T-helper 9 cell (primary cell): ENCODE data around the gene HS1BP3.

ENCODE experiments used
- DNase-seq: peaks from one replicate; pipeline ENCODE4 v3.0.0-alpha.2; 2020

The HS1BP3 gene

DNA sequence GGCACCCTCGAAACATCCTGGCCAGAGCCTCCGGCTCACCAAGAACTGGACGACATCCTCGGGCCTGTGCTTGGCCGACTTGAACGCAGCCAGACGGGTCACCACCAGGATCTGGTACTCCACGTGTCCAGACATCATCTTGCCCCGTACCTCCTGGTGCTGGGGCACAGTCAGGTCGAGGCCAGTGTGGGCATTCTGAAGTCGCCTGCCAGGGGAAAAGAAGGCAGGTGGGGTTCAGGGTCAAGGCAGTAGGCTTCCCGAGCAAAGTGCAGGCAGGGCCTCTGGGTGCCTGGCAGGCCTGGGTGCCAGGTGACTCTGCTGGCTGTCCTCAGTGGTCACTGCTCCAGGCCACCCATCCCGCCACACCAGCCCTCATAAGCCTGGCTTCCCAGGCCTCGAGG lies 5.6 kb downstream of the HS1BP3 start:
- DNase-seq: no peak

DNA sequence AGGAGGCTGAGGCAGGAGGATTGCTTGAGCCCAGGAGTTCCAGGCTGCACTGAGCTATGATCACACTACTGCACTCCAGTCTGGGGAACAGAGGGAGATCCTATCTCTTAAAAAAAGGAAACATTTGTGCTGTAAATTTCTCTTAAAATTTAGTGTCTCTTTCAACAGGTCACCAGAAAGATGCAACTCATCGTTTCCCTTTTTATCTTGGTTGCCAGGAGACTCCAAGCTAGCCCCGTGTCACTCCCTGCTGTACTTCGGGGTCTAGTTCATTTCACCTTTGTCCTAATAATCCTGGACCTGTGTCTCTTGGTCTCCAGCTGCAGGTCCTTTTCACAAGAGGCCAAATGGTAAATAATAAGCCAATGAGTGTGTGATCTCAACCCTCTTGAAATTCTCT lies 7.1 kb downstream of the HS1BP3 start:
- DNase-seq: no peak

DNA sequence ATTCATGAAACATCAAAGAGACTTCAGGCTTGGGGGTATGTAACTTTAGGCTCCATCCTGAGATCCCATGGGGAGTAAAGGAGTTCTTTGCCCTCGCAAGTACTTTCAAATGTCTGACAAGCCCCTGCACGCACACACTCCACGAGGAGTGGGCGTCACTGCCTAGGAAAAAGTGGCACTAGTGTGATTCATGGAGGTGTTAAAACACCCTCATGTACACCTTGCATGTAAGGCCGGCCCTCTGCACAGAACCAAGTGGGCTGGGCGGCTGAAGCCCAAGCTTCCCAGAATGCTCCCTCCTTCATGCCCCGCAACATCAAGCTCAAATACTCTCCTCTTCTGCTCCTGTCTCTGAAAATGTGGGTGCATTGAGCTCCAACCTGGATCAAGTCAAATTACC lies 7.8 kb downstream of the HS1BP3 start:
- DNase-seq: no peak

DNA sequence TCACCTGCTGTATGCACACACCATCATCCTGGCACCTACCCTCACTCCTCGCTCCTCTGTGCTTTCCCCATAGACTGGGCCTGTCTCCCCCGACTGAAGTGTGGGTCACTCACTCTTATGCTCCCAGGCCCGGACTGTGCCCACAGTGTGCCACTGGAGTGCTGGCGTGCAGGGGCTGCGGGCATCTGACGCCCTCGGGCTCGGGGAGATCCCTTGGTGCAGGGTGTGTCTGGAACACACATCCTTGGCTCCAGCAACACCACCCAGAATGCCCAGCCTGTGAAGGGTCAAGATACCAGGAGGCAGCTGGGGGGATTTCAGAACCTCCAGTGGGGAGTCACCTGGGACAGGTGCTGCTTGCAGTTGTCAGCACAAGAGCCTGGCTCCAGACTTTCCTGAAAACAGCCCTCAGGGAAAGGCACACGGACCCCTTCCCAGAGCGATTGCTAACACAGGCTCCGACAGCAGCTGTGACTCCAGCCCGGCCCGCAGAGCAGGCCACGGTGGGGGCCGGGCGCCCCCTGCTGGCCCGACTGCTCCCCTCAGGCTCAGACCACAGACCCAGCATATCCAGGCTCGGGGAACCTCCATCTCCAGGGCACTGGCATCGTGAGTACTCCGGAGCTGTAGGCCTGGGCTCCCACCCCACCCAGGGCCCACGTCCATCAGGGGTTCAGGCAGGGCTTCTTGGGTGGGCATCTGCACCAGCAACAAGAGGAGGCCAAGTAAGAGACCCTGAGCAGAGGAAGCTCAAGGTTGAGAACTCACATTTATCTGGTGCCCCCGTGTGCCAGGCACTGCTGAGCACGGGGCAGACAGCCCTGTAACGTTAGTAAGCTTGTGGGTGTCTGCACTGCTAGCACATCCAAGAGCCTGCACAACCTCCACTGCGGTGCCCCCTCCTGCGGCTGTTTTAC lies 8.6 kb downstream of the HS1BP3 start:
- DNase-seq: peak; percentile 68

DNA sequence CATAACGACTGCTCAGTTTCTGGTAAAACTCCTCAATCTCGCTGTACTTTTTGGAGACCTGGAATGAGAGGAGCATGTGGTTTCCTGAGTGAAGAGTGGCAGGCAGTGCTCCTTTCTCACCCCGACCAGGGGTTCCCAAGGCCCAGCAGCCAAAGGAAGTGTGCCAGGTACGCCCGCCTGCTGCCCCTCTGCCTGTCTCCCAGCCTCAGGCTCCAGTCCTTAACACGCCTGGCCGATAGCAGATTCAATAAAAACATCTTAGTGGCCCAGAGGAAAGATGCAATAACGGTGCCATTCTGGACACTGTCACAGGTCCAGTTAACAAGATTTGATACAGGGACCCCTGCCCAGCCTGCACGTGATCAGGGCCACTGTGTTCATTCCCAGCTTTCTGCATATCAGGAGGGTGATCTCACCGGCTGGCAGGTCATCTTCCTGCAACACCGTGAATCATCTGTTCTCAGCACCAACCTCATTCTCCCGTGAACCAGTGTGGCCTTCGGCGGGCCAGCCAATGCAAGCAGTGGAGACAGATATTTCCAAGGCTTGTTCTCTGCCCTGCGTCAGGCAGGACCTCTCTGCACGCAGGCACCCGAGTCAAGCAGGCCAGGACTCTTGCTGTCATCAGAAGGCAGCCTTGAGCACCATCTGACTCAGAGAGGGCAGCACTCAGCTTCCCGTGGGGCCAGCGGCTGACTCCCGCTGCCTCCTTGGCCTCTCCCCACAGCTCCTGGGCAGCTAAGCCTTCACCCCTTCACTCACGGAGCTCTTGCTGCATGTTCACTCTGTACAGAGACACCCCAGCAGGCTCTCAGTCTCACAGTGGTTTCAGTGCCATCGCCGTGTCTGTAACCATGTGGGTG lies 9.5 kb downstream of the HS1BP3 start:
- DNase-seq: no peak

DNA sequence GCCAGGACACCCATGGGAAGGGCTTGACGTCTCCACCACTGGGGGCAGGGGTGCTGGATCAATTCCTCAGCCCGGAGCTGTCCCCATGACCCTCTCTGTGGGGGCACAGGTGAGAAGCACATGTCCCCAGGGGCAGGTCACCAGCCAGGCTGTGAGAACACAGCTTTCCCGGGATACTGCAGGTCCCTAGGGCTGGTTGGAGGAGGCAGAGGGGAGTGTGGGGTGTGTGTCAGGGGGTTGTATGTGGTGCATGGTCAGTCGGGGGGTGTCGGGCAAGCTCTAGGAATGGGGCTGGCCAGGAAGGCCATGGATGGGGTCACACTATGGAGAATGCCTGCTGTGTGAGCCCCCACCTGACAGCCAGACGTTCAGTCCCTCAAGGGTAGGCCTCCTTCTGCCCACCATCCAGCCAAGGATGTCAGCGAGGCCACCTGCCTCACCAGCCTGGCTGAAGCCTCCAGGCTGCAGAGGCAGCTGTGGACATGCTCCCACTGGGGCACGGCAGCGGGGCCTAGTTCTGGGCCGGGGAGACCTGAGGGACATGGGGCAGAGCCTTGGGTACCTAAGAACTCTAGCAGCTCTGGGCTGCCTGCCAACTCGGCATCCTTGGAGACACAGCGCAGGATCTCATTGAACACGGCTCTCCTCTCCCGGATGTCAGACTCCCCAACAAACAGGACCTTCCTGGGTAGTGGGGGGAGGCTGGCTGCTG lies 10.3 kb downstream of the HS1BP3 start:
- no peak for DNase-seq

DNA sequence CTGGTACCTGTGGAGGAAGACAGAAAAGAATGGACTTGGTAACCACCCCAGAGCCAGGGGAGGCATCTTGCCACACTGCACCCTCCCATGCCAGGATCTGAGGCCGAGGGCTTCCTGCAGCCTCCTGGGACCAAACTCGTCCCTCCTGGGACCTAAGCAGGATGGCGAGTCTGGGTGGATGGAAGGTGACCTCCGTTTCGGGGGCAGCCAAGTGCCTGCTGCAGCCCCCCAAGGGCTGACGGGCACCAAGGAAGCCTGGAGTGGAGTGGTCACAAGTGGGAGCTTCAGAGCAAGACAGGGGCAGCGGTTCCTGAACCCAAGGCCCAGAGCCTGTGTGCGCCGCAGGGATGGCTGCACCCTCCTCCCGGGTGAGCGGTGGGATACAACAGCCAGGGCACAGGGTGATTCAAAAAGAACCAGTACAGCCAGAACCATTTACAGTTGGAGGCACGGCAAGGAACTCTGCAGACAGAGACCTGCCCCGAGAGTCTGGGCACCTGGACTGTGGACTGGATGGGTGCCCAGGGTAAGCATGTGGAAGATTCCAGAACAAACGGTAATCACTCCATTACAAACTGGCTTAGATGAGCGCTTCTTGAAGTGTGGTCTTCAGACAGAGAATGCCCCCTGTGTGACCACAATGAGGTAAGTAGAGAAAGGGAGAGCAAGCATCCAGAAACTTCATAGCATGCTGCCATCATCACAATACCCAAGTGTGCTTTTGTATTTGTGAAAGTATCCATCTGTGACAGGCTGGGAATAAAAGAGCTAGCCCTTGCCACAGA lies 12.1 kb downstream of the HS1BP3 start:
- no peak for DNase-seq

DNA sequence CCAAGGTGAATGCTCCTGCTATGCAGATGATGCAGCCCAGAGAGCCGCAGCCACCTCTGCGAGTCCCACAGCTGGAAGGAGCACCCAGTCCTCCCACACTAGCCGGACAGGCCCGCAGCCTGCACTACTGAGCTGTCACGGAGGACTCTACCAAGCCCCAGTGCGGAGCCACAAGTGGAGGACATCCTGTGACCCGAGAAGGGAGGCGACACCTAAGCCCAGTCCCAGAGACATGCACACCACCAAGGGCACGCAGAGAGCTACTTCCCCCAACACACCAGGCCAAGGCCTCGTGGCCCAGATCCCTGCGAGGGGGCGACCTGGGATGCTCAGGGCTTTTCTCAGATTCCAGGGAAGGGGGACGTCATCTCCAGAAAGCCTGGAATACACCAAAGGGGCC lies 12.9 kb downstream of the HS1BP3 start:
- no peak for DNase-seq

DNA sequence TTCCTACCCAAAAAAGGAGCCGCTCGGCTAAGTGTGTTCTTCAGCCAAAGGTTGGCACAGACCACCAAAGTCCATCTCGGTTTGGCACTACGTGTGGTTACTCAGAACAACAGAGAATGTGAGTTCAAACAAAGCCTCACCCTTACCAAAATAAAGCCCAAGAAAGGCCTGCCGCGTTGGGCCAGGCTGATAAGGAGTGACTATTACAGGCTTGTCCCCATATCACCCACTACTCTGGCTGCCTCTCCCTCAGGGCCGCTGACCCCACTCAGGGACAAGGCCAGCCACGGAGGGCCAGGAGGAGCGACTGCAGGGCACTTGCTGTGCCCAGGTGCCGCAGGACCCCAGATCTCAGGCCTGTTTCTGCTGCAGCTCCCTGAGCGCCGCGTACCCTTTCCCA lies 13.8 kb downstream of the HS1BP3 start:
- no peak for DNase-seq

DNA sequence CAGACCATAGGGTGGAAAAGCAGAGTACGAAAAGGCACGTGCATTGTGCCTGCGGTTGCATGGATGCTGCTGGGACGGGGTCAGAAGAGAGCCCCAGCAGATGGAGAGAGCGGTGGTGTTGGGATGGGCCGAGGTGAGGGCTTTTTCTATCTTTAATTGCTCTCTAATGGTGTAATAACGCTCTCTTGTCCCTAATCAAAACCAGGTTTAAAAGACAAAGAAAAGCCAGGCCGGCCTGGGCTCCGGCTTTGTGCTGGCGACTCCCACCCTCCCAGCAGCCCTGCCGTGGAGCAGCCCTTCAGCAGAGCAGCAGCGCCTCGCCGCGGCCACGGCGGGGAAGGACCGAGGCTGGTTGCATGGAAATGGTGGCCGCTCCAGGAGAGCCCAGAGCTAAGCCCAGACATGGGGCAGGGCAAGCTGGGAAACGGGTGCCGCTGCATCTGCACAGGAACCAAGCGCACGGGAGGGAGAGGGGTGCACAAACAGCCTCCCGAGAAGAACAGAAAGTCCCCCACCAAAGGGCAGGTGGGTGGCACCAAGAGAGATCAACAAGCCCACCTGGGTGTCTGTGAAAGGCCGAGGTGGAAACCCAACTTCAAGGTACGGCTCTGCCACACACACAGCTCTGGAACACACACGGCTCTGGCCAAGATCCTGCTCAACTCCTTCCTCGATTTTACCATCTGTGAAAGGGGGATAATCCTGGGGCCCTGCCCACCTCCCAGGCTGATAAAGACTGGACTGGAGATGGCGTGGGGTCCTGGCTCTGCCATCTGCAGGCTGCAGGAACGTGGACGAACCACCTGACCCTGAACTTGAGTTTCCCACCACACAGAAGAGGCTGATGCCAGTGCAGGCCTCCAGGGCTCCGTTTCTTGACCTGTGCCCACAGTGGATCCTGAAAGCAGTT lies 15.0 kb downstream of the HS1BP3 start:
- DNase-seq: no peak

DNA sequence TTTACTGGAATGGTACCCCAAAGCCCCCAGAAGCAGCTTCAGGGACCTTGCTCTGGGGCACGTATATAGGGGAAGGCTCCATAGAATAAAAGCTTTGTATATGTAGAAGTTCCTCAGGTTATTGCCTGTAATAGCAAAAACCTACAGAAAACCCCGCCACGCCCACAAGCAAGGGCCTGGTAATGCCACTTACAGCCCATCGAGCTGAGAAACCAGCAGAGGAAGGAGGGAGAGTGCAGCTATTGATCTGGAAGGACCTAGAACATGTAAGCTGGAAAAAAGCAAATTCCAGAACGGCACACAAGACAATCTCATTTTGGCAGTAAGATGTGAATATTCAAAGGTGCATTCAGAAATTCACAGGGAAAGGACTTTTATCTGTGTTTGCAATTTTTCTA lies 15.8 kb downstream of the HS1BP3 start:
- no peak for DNase-seq

DNA sequence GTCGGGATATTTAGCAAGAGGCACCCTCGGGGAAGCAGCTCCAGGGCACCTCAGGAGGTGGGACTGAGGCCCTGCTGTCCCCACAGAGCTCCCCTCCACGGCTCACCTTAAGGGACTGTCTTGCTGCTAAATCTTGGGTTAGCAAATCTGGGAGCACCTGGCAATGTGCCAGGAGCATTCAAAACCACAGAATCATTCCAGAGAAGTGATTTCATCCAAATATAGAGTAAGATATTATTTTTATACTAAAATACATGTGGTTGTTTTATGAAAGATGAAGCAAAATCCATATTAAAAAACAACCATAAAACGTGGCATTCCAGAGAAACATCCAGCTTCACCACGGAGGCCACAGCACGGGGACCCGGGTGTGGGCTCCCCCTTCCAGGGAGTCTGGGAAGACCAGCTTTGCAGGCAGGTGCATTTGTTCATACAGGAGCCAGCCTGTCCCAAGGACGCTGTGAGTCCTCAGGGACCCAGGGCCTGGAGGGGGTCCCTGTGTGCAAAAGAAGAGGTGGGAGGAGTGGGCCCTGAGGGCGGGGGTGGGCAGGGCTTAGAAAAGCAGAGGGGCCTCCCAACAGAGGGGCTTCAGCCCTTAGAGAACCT lies 16.3 kb downstream of the HS1BP3 start:
- DNase-seq: no peak

DNA sequence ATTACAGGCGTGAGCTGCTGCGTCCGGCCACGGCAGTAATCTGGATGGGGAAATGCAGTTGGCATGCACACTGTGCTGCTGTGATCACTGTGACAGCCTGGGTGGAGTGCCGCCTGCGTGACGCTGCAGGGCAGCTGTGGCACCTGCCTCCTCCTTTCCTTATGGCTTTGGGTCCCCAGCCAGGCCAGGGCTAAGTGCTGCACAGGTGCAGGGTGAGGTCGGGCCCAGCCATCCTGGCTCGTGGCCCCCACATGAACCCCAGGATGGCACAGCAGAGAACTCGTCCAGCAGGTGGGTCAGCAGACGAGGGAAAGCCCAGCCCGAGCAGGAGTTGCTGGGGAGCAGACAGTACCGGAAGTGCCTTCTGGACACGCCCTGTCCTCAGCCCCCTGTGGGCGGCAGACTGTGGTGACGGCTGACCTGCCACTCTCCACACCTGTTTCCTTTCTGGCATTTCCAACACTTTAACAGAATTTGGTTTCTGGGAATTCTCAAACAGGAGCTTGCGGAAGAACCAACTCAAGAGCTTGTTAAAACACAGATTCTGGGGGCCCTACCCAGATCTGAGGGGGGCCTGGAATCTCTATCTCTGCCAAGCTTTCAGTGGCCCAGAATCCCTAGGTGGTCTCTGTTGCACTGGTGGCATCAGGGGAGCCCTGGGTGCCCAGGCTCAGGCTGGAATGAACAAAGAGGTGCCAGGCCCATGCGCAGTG lies 16.9 kb downstream of the HS1BP3 start:
- DNase-seq: no peak

DNA sequence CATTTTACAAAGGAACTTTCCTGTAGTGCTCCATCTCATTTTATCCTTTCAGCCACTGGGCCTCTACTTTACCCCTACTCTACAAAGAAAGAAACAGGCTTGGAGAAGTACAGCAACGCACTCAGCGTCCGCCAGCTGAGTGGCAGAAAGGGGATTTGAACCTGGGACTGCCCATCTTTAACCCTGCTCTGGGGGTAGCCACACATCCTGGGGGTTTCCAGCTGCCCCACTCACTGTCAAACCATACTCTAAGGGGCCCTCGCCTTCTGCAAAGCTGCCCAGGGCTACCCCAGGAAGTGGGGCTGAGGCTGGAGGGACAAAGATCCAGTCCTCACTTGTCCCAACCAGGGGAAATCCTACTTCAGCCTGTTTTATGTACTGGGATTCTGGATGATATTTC lies 17.9 kb downstream of the HS1BP3 start:
- DNase-seq: no peak

DNA sequence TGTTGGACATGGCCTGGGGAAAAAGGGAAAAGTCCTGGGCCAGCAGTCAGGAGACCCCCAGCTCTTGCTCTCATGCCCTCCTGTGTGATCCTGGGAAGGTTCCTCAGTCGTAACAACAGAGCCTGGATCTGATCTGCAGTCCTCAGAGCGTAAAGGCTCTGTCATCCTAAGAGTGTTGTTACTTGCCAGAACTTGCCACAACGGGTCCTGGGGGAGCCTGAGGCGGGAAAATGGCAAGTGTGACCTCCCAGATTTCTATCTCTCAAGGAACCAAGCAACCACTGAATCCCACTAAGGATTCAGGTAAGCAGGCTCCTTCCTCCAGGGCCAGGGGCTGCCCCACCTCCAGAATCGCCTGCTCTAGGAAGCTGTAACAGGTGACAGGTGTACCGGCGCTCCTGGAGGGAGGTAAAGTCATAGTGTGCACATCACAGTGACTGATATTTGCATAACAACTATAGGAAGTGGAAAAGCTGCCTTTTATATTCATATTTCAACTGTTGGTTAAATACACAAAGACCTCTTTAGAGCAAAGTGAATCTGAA lies 18.4 kb downstream of the HS1BP3 start:
- no peak for DNase-seq

DNA sequence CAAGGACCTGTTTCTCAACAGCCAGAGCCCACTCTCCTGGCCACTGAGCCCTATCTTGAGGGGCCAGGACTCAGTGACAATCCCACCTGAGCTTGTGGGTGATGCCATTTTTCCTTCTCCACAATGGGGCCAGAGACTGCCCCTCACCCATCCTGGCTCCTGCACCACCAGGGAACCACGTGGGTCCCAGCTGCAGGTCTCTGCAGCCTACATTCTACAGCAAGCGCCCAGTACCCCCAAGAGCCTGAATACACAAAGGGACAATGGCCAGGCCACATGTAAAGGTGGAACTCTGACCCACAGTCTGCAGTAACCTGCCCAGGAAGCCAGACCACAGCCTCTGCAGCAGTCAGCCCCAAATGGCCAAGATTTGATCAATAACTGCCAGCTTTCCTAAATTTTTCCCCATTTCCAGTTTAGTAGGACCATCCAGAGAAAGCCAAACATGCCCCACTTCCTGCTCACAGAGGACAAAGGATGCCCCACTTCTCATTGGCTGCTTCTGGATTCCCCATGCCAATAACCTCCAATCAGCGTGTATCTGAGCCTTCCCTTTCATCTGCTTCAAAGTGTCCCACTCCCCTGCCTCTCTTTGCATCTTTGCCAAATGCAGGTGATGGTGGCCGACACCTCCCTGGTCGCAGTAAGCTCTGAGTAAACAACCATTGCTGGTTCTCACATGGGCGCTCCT lies 19.1 kb downstream of the HS1BP3 start:
- no peak for DNase-seq

DNA sequence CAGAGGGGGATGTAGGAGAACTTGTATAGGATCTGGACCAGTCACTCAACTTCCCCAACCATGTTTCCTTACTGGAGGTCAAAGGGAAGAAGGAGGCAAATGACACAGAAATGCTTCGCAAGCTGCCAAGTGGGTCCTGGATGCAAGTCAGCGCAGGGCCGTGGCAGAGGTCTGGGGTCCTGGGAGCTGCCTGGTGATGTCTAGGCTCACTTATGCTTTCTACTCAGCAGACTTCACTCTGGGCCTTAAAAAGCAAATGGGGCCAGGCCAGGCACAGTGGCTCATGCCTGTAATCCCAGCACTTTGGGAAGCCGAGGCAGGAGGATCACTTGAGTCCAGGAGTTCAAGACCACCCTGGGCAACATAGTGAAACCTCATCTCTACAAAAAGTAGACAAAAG lies 19.9 kb downstream of the HS1BP3 start:
- DNase-seq: no peak

DNA sequence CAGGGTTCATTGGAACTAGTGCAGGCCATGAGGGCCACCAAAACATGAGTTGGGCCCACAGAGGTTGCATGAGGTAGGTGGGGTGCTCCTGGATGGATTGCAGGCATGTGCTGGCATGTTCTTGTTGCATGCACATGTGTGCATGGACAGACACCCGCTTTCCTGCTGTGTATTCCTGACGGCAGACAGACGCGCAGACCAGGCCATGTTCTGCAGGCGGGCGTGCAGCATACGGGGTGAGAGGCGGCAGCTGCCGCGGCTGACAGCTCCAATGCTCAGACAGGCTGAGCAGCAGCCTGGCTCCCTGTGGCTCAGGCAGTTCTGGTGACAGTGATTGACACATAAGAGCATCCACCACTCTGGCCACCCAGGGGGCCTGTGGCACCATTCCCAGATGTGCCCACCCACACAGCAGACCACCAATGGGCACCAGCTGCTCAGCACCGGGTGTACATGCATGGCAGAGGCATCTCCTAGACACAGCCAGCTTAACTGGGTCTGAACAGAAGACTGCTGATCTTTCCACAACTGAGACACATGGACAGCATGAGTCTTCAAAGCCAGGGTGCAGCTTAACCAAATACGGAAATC lies 21.2 kb downstream of the HS1BP3 start:
- DNase-seq: no peak

DNA sequence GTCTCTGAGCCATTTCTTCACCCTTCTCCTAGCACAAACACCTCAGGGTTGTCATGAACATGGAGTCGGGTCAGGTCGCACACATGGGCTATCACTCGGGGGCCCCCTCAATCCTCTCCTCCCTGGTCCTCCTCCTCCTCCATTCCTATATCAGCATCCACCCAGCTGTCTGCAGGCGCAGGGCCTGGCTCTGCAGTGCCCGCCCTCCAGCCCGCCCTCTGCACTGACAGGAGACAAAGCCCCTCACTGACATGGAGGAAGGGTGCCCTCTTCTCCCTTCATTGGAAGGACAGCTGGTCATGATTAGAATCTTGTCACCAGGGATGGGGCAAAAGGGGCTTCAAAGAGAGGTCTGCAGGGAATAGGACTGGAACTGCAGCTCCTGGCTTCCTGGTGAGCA lies 21.7 kb downstream of the HS1BP3 start:
- no peak for DNase-seq
